ENCODE measurements around the gene ST6GAL1.
A peak's percentile ranks its signal among the peaks of the same experiment; 100 is the strongest.
"Not testable (repeated sequence)": the region's sequence is repeated elsewhere in the genome, so short reads cannot be mapped to it uniquely, and the experiment has no call there.

Gene ST6GAL1

DNA sequence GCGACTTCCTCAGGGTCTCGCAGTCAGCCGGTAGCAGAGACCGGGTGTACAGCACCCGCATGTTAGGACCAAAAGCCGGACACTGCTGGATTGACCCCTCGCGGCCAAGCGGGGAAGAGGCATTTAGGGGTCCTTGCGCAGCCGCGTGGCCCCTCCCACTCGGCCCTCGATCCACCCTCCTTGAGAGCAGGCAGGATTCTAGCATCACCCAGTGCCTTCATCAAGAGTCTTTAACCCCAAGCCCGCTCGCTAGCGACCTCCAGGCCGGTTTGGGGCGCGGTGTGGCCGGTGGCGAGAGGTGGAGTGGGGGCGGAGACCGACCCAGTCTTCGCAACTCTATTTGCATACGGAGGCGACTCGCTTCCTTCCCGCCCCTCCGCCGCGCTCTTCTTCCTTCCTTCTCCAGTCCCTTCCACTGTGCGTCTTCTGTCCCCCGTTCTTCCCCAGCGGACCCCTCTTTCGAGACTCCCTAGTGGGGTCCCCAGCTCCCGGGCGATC, at the start of gene ST6GAL1:
Gene ST6GAL1, plus strand, starts transcription at position 384 of the 498 bp plus-strand sequence. CDS start 112,178 bp downstream, outside the sequence.
- Histone ChIP-seq H3K36me3 (peaks cover 17% of the 10 kb centered on the region), H3K27me3 (ENCODE audit: insufficient read depth, low read depth, severe bottlenecking) (no peaks in the 10 kb centered on the region), H3K4me3 (ENCODE audit: low read depth, low read length) (peak within 1 kb of the TSS; percentile 77), H3K9me3 (ENCODE audit: severe bottlenecking) (peaks cover 3% of the 10 kb centered on the region), H3K27ac (peak within 1 kb of the TSS; percentile 70)
- peak; percentile 88 for DNase-seq
- TF ChIP-seq, protein P1, sequence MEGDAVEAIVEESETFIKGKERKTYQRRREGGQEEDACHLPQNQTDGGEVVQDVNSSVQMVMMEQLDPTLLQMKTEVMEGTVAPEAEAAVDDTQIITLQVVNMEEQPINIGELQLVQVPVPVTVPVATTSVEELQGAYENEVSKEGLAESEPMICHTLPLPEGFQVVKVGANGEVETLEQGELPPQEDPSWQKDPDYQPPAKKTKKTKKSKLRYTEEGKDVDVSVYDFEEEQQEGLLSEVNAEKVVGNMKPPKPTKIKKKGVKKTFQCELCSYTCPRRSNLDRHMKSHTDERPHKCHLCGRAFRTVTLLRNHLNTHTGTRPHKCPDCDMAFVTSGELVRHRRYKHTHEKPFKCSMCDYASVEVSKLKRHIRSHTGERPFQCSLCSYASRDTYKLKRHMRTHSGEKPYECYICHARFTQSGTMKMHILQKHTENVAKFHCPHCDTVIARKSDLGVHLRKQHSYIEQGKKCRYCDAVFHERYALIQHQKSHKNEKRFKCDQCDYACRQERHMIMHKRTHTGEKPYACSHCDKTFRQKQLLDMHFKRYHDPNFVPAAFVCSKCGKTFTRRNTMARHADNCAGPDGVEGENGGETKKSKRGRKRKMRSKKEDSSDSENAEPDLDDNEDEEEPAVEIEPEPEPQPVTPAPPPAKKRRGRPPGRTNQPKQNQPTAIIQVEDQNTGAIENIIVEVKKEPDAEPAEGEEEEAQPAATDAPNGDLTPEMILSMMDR (IDR thresholded peaks at IDR 0.05; ENCODE audit: low read depth, low read length) = peak; percentile 79

DNA sequence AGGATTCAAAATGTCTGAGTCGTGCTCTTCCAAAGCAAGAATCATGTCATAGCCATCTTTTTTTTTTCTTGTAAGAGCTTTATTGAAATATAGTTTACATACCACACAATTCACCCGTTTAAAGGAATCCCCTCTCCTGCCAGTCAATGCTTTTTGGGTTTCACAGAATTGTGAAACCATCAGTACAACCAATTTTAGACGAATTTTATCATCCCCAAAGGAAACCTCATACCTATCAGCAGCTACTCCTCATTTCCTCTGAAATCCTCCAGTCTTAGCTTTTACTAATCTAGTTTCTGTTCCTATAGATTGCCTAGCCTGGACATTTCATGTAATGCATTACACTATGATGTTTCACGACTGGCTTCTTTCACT, 48.2 kb upstream of the ST6GAL1 start:
- DNase-seq = no peak
- Histone ChIP-seq H3K9me3 (ENCODE audit: severe bottlenecking) (peaks cover under 1% of the 10 kb centered on the region), H3K27me3 (ENCODE audit: insufficient read depth, low read depth, severe bottlenecking) (no peaks in the 10 kb centered on the region), H3K27ac (no peak overlapping the region), H3K4me3 (ENCODE audit: low read depth, low read length) (no peak overlapping the region), H3K36me3 (no peaks in the 10 kb centered on the region)
- TF ChIP-seq, protein P1 (IDR thresholded peaks at IDR 0.05; ENCODE audit: low read depth, low read length) = no peak

DNA sequence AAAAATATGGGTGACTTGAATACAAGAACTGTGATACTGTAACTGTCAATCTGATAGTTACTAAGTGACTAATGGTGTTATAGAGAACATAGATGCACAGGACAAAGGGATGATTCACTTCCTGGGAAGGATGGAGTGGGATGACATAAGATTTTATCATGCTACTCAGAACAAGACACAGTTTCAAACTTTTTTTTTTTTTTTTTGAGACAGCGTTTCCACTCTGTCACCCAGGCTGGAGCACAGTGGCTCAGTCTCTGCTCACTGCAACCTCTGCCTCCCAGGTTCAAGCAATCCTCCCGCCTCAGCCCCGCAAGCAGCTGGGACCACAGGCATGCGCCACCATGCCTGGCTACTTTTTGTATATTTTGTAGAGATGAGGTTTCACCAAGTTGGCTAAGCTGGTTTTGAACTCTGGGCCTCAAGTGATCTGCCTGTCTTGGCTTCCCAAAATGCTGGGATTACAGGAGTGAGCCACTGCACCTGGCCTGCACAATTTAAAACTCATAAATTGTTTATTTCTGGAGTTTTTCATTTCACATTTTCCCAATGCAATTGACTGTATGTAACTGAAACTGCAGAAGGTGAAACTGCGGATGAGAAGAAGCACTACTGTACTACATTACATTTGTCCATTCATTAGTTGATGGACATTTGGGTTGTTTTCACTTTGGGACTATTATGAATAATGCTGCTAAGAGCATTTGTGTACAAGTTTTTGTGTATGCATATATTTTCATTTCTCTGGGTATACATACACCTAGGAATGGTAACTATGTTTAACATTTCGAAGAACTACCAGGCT, 47.2 kb upstream of the ST6GAL1 start:
- Histone ChIP-seq H3K36me3 (no peaks in the 10 kb centered on the region), H3K4me3 (ENCODE audit: low read depth, low read length) (no peak overlapping the region), H3K9me3 (ENCODE audit: severe bottlenecking) (no peaks in the 10 kb centered on the region), H3K27me3 (ENCODE audit: insufficient read depth, low read depth, severe bottlenecking) (no peaks in the 10 kb centered on the region), H3K27ac (no peak overlapping the region)
- TF ChIP-seq, protein P1 (IDR thresholded peaks at IDR 0.05; ENCODE audit: low read depth, low read length) = no peak
- no peak for DNase-seq

DNA sequence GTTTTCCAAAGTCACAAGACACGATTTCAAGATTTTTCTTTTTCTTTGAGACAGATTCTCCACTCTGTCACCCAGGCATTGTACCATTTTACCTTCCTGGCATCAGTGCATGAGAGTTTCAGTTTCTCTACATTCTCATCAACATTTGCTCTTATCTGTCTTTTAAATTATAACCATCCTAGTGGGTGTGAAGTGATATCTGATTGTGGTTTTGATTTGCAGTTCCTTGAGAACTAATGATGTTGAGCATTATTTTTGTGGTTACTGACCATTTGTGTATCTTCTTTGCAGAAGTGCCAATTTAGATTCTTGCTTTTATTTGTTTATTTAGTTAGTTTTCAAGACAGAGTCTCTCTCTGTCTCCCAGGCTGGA, 46.7 kb upstream of the ST6GAL1 start:
- Histone ChIP-seq H3K36me3 (no peaks in the 10 kb centered on the region), H3K9me3 (ENCODE audit: severe bottlenecking) (no peaks in the 10 kb centered on the region), H3K4me3 (ENCODE audit: low read depth, low read length) (no peak overlapping the region), H3K27me3 (ENCODE audit: insufficient read depth, low read depth, severe bottlenecking) (no peaks in the 10 kb centered on the region), H3K27ac (peak overlapping the region; percentile 68)
- TF ChIP-seq, protein P1 (IDR thresholded peaks at IDR 0.05; ENCODE audit: low read depth, low read length) = no peak
- no peak for DNase-seq

GRCh38 chr3:186884868-186885267, 45.5 kb upstream of the ST6GAL1 start:
- H3K9me3 ChIP-seq (ENCODE audit: severe bottlenecking) = not testable (repeated sequence)

DNA sequence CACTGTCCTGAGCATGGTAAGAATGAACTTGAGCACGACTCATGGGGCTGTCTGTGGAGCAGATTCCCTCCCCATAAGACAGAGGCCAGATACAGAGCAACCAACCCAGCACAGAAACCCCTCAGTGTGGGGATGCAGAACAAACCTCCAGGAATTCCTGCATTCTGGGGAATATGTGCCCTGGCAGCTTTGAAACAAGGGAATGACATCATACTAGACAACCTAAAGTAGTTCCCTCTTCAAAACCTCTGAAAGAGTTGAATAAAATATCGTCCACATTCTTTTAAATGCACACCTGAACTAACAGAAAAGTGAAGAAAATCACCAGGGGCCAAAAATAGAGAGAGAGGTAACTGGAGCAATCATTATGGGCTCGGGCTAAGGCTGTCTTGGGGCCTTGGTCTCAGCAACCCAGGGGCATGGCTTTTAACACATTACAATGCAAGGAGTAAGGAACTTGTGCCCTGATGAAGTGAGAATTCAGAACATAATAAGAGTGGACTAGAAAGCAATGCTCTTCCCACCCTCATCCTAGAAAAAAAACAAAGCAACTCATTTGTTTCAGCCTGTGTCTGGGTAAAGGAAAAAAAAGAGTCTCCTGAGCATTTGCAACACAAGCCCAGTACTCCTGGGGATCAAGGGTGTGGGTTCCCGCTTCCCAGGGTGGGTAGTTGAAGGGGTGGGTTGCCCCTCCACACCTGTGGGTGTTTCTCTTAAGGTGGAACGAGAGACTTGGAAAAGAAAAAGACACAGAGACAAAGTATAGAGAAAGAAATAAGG, 43.9 kb upstream of the ST6GAL1 start:
- H3K27ac ChIP-seq = peak overlapping the region; percentile 73
- no peaks in the 10 kb centered on the region for H3K9me3 ChIP-seq (ENCODE audit: severe bottlenecking)
- H3K27me3 ChIP-seq (ENCODE audit: insufficient read depth, low read depth, severe bottlenecking) = no peaks in the 10 kb centered on the region
- no peak for DNase-seq
- TF ChIP-seq, protein P1 (IDR thresholded peaks at IDR 0.05; ENCODE audit: low read depth, low read length) = no peak
- no peak overlapping the region for H3K4me3 ChIP-seq (ENCODE audit: low read depth, low read length)
- no peaks in the 10 kb centered on the region for H3K36me3 ChIP-seq

More at GRCh38 chr3:186884868-186885267, 45.5 kb upstream of the ST6GAL1 start:
- H3K27me3 ChIP-seq (ENCODE audit: insufficient read depth, low read depth, severe bottlenecking); DNase-seq; H3K4me3 ChIP-seq (ENCODE audit: low read depth, low read length); H3K36me3 ChIP-seq; H3K27ac ChIP-seq: not testable (repeated sequence)

DNA sequence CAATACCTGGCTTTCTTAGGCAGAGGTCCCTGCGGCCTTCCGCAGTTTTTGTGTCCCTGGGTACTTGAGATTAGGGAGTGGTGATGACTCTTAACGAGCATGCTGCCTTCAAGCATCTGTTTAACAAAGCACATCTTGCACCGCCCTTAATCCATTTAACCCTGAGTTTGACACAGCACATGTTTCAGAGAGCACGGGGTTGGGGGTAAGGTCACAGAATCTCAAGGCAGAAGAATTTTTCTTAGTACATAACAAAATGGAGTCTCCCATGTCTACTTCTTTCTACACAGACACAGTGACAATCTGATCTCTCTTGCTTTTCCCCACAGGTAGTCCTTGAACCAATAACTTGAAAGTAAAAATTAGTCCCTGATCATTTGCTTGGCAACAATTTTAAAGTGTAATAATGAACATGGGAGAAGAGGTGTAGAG, 42.8 kb upstream of the ST6GAL1 start:
- peak overlapping the region; percentile 73 for H3K27ac ChIP-seq
- not testable (repeated sequence) for H3K27me3 ChIP-seq (ENCODE audit: insufficient read depth, low read depth, severe bottlenecking); H3K36me3 ChIP-seq; H3K9me3 ChIP-seq (ENCODE audit: severe bottlenecking); H3K4me3 ChIP-seq (ENCODE audit: low read depth, low read length); DNase-seq

Measured in WERI-Rb-1 (cell line).